HEK293T (cell line): Measurements from ENCODE around the gene RIPK3.
"Not testable (repeated sequence)": the region's sequence is repeated elsewhere in the genome, so short reads cannot be mapped to it uniquely, and the experiment has no call there.

Experiments used
- CTCF ChIA-PET: fragments of 350-600 bp; formaldehyde crosslinking; extraction: SDS; loops from one replicate; lab custom pipeline; 2021; ENCODE audit warnings: antibody characterized with exemption, inconsistent platforms; lab: Yijun Ruan, JAX
- POLR2A ChIA-PET: fragments of 350-600 bp; formaldehyde crosslinking; extraction: SDS; loops from one replicate; lab custom pipeline; 2020; ENCODE audit warnings: antibody characterized with exemption, inconsistent platforms; lab: Yijun Ruan, JAX
- DNase-seq: peaks from one replicate; pipeline ENCODE4 v3.0.0; 2012; ENCODE audit warnings: mixed read lengths; ENCODE audit errors: extremely low spot score
- ARNT ChIP-seq: fragments of 450-650 bp; IDR thresholded peaks from 2 replicates; pipeline ENCODE4 v1.6.1; 2017; ENCODE audit warnings: mild to moderate bottlenecking
- BHLHE40 ChIP-seq: fragments of 450-650 bp; IDR thresholded peaks from 2 replicates; pipeline ENCODE4 v1.6.1; 2016; ENCODE audit warnings: mild to moderate bottlenecking, moderate library complexity, borderline replicate concordance
- CTBP1 ChIP-seq: fragments of 450-650 bp; IDR thresholded peaks from 2 replicates; pipeline ENCODE4 v1.6.1; 2016; ENCODE audit warnings: borderline replicate concordance
- ELF4 ChIP-seq: fragments of 450-650 bp; IDR thresholded peaks from 2 replicates; pipeline ENCODE4 v1.6.1; 2017; ENCODE audit warnings: antibody characterized with exemption
- FOXA1 ChIP-seq: fragments of 450-650 bp; IDR thresholded peaks from 2 replicates; pipeline ENCODE4 v1.6.1; 2016; ENCODE audit warnings: mild to moderate bottlenecking
- FOXK2 ChIP-seq: fragments of 450-650 bp; IDR thresholded peaks from 2 replicates; pipeline ENCODE4 v1.6.1; 2016; ENCODE audit warnings: mild to moderate bottlenecking
- FOXM1 ChIP-seq: fragments of 450-650 bp; IDR thresholded peaks from 2 replicates; pipeline ENCODE4 v1.6.1; 2017; ENCODE audit warnings: mild to moderate bottlenecking, borderline replicate concordance
- HDGF ChIP-seq: fragments of 450-650 bp; IDR thresholded peaks from 2 replicates; pipeline ENCODE4 v1.6.1; 2017; ENCODE audit warnings: antibody characterized with exemption, borderline replicate concordance
- L3MBTL2 ChIP-seq: fragments of 450-650 bp; conservative IDR thresholded peaks from 2 replicates; pipeline ENCODE4 v1.6.1; 2016; ENCODE audit warnings: mild to moderate bottlenecking
- LEF1 ChIP-seq: fragments of 450-650 bp; IDR thresholded peaks from 2 replicates; pipeline ENCODE4 v1.6.1; 2017; ENCODE audit warnings: mild to moderate bottlenecking, borderline replicate concordance
- NFRKB ChIP-seq: fragments of 450-650 bp; IDR thresholded peaks from 2 replicates; pipeline ENCODE4 v1.6.1; 2016; ENCODE audit warnings: mild to moderate bottlenecking, moderate library complexity
- SP1 ChIP-seq: fragments of 450-650 bp; IDR thresholded peaks from 2 replicates; pipeline ENCODE4 v1.6.1; 2017
- SUZ12 ChIP-seq: fragments of 450-650 bp; IDR thresholded peaks from 2 replicates; pipeline ENCODE4 v1.6.1; 2016; ENCODE audit warnings: mild to moderate bottlenecking
- TARDBP ChIP-seq: fragments of 450-650 bp; IDR thresholded peaks from 2 replicates; pipeline ENCODE4 v1.6.1; 2016
- ZNF384 ChIP-seq: fragments of 450-650 bp; IDR thresholded peaks from 2 replicates; pipeline ENCODE4 v1.6.1; 2016
- TF ChIP-seq, protein P1 (sequence below): fragments of 450-650 bp; IDR thresholded peaks from 2 replicates; pipeline ENCODE4 v1.6.1; 2016

The RIPK3 gene

GRCh38 chr14:24339284-24340151 lies at the start of gene RIPK3:
RIPK3 (minus strand) TSS chr14:24339991; CDS start chr14:24339826, 165 bp downstream.
- ChIA-PET POLR2A (interaction anchor here (1.0 kb wide), 2 partner anchors 12 to 90 kb away, joined by 3 read pairs; partner anchors contain the start of gene KHNYN), CTCF (interaction anchor here (0.7 to 3.2 kb wide), 4 partner anchors 27 to 97 kb away, joined by 3 to 13 read pairs (median 4); no protein-coding TSS in a partner anchor)
- no peak for DNase-seq
- no peak for TF ChIP-seq SP1
- no peak for TF ChIP-seq FOXA1
- no peak for TF ChIP-seq FOXM1

GRCh38 chr14:24389226-24389848 lies 49.5 kb upstream of the RIPK3 start:
- CTCF ChIA-PET = interaction anchor here (0.9 to 1.5 kb wide), 4 partner anchors 11 to 42 kb away, joined by 3 to 5 read pairs (median 4); no protein-coding TSS in a partner anchor
- TF ChIP-seq NFRKB (no peak), L3MBTL2 (no peak)
- DNase-seq = no peak
- POLR2A ChIA-PET = interaction anchor here (1.1 to 2.6 kb wide), 2 partner anchors 24 to 41 kb away, joined by 3 to 11 read pairs; partner anchors contain the start of genes CBLN3 and KHNYN

GRCh38 chr14:24388474-24389179 lies 48.8 kb upstream of the RIPK3 start:
- TF ChIP-seq SP1 (no peak), L3MBTL2 (no peak), ELF4 (no peak), NFRKB (no peak), FOXA1 (no peak), ZNF384 (no peak), SUZ12 (no peak), LEF1 (no peak), FOXM1 (no peak), FOXK2 (no peak), HDGF (no peak), CTBP1 (no peak), TARDBP (no peak), ARNT (no peak), BHLHE40 (no peak)
- TF ChIP-seq, protein P1, sequence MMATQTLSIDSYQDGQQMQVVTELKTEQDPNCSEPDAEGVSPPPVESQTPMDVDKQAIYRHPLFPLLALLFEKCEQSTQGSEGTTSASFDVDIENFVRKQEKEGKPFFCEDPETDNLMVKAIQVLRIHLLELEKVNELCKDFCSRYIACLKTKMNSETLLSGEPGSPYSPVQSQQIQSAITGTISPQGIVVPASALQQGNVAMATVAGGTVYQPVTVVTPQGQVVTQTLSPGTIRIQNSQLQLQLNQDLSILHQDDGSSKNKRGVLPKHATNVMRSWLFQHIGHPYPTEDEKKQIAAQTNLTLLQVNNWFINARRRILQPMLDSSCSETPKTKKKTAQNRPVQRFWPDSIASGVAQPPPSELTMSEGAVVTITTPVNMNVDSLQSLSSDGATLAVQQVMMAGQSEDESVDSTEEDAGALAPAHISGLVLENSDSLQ = no peak
- POLR2A ChIA-PET = interaction anchor here (1.1 to 2.6 kb wide), 3 partner anchors 17 to 41 kb away, joined by 3 to 11 read pairs (median 3); partner anchors contain the start of genes CBLN3 and KHNYN
- no peak for DNase-seq
- CTCF ChIA-PET = interaction anchor here (0.9 to 1.4 kb wide), 4 partner anchors 23 to 58 kb away, joined by 3 to 4 read pairs (median 4); no protein-coding TSS in a partner anchor

- ChIA-PET POLR2A (interaction anchor here (1.4 to 2.6 kb wide), 2 partner anchors 16 to 43 kb away, joined by 3 to 11 read pairs; partner anchors contain the start of genes CBLN3 and KHNYN), CTCF (interaction anchor here (1.2 to 1.4 kb wide), 2 partner anchors 44 to 57 kb away, joined by 3 to 4 read pairs; no protein-coding TSS in a partner anchor)
- DNase-seq = not testable (repeated sequence)
Measured at GRCh38 chr14:24387579-24387978, 47.8 kb upstream of the RIPK3 start.

DNA sequence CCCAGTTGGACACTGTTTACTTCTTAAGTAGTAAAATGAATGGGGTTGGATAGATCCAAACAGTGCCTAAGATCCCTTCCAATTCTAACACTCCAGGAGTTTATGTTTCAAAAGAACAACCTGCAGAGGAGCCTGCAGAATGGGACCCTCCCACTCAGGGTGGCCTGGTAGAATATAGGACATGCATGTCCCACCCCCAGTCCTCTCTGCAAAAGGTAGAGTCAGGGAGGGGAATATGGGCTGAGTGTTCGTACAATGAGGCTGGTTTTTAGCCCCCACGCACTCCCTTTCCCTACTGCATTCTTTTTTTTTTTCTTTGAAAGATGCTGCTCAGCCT lies 47.2 kb upstream of the RIPK3 start:
- POLR2A ChIA-PET = interaction anchor here (1.4 kb wide), 1 partner anchor 15 kb away, joined by 3 read pairs; no protein-coding TSS in a partner anchor
- no peak for DNase-seq
- TF ChIP-seq SUZ12 = no peak
- no peak for TF ChIP-seq FOXM1
- TF ChIP-seq SP1 = no peak
- TF ChIP-seq, protein P1 = no peak
- TF ChIP-seq NFRKB = no peak
- no peak for TF ChIP-seq ELF4
- no peak for TF ChIP-seq FOXK2
- no peak for TF ChIP-seq BHLHE40
- CTCF ChIA-PET = no interaction called here

DNA sequence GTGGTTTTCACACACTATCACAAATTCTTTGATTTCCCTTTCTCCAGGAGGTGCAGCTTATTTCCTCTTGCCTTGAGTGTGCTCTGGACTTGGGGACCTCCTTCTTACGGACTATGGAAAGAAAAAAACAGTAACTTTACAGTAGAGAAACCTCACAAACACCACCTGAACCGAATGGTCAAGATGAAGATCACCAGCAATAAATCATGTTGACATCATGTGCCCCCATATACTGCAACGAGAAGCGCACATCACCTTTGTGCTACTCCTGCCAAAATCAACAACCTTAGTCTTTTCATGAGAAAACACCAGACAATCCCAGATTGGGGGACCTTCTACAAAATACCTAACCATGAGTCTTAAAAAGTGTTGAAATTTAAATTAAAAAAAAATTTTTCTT lies 45.7 kb upstream of the RIPK3 start:
- DNase-seq = no peak
- ChIA-PET POLR2A (interaction anchor here (1.0 kb wide), 1 partner anchor 19 kb away, joined by 4 read pairs; no protein-coding TSS in a partner anchor), CTCF (no interaction called here)
- TF ChIP-seq, protein P1 = peak; percentile 17; the same call in 1 of the 2 replicates
- no peak for TF ChIP-seq TARDBP
- no peak for TF ChIP-seq FOXA1
